MCF 10A (cell line): ENCODE data around the gene TNS1. TPM values are rescaled to one million over a fixed set of nuclear protein-coding genes. Genes with fewer than 3 reads are reported as not detected.

Experiments used
- BruUV-seq: library from RNA; stranded (reverse); fragments of 400-500 nt; replicated peaks from 2 replicates; lab custom pipeline; 2021; lab: Mats Ljungman, UMichigan
- CTCF ChIA-PET: fragments of 300-600 bp; sonication (Branson Sonifier 250); formaldehyde crosslinking; extraction: SDS; loops from one replicate; lab custom pipeline; 2021; ENCODE audit warnings: antibody characterized with exemption, inconsistent platforms; lab: Yijun Ruan, JAX
- POLR2A ChIA-PET: fragments of 300-600, 350-650 bp; sonication (Branson Sonifier 250); formaldehyde crosslinking; extraction: SDS; loops from one replicate; lab custom pipeline; 2020; ENCODE audit warnings: antibody characterized with exemption, inconsistent platforms; lab: Yijun Ruan, JAX
- DNase-seq: peaks from one replicate; pipeline ENCODE4 v3.0.0-alpha.2; 2018; ENCODE audit not compliant: unreplicated experiment
- H3K27ac Mint-ChIP-seq: one replicate; pipeline ENCODE4 v1.8.0; 2022; ENCODE audit warnings: mild to moderate bottlenecking, low read depth, mixed read lengths; ENCODE audit not compliant: unreplicated experiment
- H3K27me3 Mint-ChIP-seq: one replicate; pipeline ENCODE4 v1.8.0; 2022; ENCODE audit warnings: mixed read lengths; ENCODE audit not compliant: insufficient read depth, unreplicated experiment
- H3K36me3 Mint-ChIP-seq: one replicate; pipeline ENCODE4 v1.8.0; 2022; ENCODE audit warnings: mild to moderate bottlenecking, moderate library complexity, mixed read lengths; ENCODE audit not compliant: insufficient read depth, unreplicated experiment
- H3K4me1 Mint-ChIP-seq: one replicate; pipeline ENCODE4 v1.8.0; 2022; ENCODE audit warnings: mixed read lengths; ENCODE audit not compliant: insufficient read depth, unreplicated experiment
- H3K4me3 Mint-ChIP-seq: one replicate; pipeline ENCODE4 v1.8.0; 2022; ENCODE audit warnings: mild to moderate bottlenecking, moderate library complexity, mixed read lengths; ENCODE audit not compliant: unreplicated experiment
- H3K9me3 Mint-ChIP-seq: one replicate; pipeline ENCODE4 v1.8.0; 2022; ENCODE audit warnings: mixed read lengths; ENCODE audit not compliant: unreplicated experiment
- intact Hi-C: fragments of 100-400 bp; cut with micrococcal nuclease; formaldehyde crosslinking; loops from 2 replicates; pipeline ENCODE4 v1.14.1; 2022
- total RNA-seq: library from RNA; stranded (reverse); gene quantifications from 2 replicates; pipeline ENCODE4 v1.2.3, GENCODE V29; 2022
- TF ChIP-seq, protein P1 (sequence below): fragments of 200-600 bp; IDR thresholded peaks from one replicate; pipeline ENCODE4 v1.8.0; 2022; ENCODE audit warnings: antibody characterized with exemption, mild to moderate bottlenecking; ENCODE audit not compliant: unreplicated experiment

The TNS1 gene
- total RNA-seq, 1 experiment from 2014 or later, result 3.3 TPM

DNA sequence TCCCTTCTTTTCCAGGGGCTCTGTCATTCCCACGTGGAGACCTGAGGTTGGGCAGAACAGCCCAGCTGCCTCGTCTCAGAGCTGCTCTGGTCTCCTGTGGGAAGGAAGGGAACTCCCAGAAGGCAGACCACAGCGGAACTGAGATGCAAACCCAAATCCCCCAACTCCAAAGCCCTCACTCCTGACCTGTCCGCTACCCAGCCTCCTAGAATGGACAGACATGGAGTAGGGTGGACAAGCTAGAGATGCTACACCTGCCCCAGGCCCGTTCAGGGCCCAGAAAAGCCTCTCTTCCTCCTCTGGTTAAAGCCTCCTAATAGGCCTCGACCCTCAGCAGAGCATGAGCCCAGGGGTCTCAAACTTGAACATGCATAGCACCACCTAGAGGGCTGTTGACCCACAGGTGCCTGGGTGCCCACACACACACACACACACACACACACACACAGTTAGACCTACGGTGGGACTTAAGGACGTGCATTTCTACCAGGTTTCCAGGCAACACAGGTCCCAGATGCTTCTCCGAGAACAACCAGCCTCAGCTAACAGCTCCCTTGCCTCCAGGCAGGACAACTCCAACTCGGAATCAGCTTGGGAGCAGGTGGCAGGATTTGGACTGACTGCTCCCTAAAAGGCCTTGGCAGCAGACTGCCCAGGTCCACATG, 93.5 kb downstream of the TNS1 start:
- Mint-ChIP-seq H3K4me1 (no peaks in the 10 kb centered on the region), H3K9me3 (no peaks in the 10 kb centered on the region), H3K36me3 (no peaks in the 10 kb centered on the region), H3K27me3 (peaks cover 28% of the 10 kb centered on the region), H3K27ac (no peak overlapping the region), H3K4me3 (no peak overlapping the region)
- no TSS peak for BruUV-seq
- CTCF ChIA-PET, result interaction anchor here (0.8 to 3.0 kb wide), 7 partner anchors 10 to 124 kb away, joined by 3 to 15 read pairs (median 3); no protein-coding TSS in a partner anchor
- POLR2A ChIA-PET, result no interaction called here
- TF ChIP-seq, protein P1, sequence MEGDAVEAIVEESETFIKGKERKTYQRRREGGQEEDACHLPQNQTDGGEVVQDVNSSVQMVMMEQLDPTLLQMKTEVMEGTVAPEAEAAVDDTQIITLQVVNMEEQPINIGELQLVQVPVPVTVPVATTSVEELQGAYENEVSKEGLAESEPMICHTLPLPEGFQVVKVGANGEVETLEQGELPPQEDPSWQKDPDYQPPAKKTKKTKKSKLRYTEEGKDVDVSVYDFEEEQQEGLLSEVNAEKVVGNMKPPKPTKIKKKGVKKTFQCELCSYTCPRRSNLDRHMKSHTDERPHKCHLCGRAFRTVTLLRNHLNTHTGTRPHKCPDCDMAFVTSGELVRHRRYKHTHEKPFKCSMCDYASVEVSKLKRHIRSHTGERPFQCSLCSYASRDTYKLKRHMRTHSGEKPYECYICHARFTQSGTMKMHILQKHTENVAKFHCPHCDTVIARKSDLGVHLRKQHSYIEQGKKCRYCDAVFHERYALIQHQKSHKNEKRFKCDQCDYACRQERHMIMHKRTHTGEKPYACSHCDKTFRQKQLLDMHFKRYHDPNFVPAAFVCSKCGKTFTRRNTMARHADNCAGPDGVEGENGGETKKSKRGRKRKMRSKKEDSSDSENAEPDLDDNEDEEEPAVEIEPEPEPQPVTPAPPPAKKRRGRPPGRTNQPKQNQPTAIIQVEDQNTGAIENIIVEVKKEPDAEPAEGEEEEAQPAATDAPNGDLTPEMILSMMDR, result no peak
- no peak for DNase-seq
- intact Hi-C loops, result no loop called here

DNA sequence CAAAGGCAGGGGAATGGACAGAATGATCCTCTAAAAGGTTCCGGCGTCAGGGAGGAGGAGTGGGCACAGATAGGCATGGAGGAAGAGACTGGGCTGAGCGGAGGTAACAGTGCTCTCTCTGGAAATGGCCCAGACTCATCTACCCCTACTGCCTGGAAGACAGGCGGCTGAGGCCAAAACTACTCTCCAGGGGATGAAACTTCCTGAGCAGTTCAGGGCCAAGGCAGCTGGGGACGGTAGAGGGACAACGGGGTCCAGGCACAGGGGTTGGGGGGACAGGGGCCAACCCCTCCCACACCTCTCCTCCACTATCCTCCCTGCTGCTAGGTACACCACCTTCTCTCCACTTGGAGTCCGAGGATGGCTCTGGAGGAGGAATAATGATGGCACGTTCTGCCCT, 94.3 kb downstream of the TNS1 start:
- Mint-ChIP-seq H3K36me3 (no peaks in the 10 kb centered on the region), H3K4me1 (no peaks in the 10 kb centered on the region), H3K4me3 (no peak overlapping the region), H3K27ac (no peak overlapping the region), H3K9me3 (no peaks in the 10 kb centered on the region), H3K27me3 (peaks cover 20% of the 10 kb centered on the region)
- ChIA-PET CTCF (interaction anchor here (1.2 to 3.0 kb wide), 3 partner anchors 9 to 123 kb away, joined by 3 to 15 read pairs (median 10); no protein-coding TSS in a partner anchor), POLR2A (no interaction called here)
- DNase-seq, result no peak
- no TSS peak for BruUV-seq
- TF ChIP-seq, protein P1, result no peak
- intact Hi-C loops, result no loop called here

DNA sequence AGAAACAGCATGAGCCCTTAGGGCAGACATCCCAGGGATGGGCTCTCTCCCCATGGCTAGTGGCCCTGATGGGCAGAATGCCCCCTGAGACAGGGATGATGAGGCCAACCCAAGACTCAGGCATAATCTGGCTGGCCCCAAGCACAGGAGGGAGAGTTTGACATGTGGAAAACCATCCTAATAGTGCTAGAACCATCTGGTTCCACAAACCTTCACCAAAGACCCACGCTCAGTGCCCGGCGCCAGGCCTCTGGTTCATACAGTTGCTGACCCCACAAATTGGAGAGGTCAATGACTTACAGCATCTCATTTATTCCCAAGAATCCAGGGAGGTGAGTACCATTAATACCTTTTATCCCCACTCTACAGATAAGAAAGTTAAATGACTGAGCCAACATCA, 95.5 kb downstream of the TNS1 start:
- Mint-ChIP-seq H3K27ac (peak overlapping the region; percentile 10), H3K4me1 (no peaks in the 10 kb centered on the region)
- no peak for DNase-seq

DNA sequence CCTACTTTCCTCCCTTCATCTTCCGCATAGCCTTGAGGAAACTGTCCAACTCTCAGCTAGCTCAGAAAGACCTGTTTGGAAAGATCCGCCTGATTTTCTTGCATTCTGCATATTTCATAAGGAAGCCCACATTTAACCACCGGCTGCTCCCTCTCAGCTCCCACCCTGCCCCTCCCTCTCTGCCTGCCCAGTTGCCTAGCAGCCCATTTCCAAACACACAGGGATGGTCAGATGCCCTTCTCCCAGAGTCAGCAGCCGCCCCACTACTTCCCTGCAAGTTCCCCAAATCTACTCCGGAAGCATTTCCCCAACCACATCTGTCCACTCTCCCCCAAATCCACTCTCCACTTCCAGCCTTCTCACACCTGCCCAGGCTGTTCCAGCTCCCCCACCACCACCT, 96.0 kb downstream of the TNS1 start:
- no TSS peak for BruUV-seq
- Mint-ChIP-seq H3K36me3 (no peaks in the 10 kb centered on the region), H3K4me1 (no peaks in the 10 kb centered on the region), H3K4me3 (no peak overlapping the region), H3K9me3 (no peaks in the 10 kb centered on the region), H3K27me3 (peaks cover 15% of the 10 kb centered on the region), H3K27ac (no peak overlapping the region)
- CTCF ChIA-PET, result interaction anchor here (0.6 kb wide), 1 partner anchor 74 kb away, joined by 3 read pairs; no protein-coding TSS in a partner anchor
- intact Hi-C loops, result no loop called here
- POLR2A ChIA-PET, result no interaction called here
- no peak for DNase-seq
- TF ChIP-seq, protein P1, result no peak

More for the DNA sequence above, 95.5 kb downstream of the TNS1 start:
- H3K27me3 Mint-ChIP-seq, result peaks cover 15% of the 10 kb centered on the region
- ChIA-PET POLR2A (no interaction called here), CTCF (interaction anchor here (0.6 kb wide), 1 partner anchor 74 kb away, joined by 3 read pairs; no protein-coding TSS in a partner anchor)
- H3K36me3 Mint-ChIP-seq, result no peaks in the 10 kb centered on the region
- BruUV-seq, result no TSS peak
- H3K9me3 Mint-ChIP-seq, result no peaks in the 10 kb centered on the region
- H3K4me3 Mint-ChIP-seq, result no peak overlapping the region
- TF ChIP-seq, protein P1, result no peak
- intact Hi-C loops, result no loop called here
